NCI-H1417 (cell line): ENCODE results near the gene NOA1.
A peak's percentile ranks its signal among the peaks of the same experiment; 100 is the strongest.
"Not testable (repeated sequence)": the region's sequence is repeated elsewhere in the genome, so short reads cannot be mapped to it uniquely, and the experiment has no call there.

ENCODE experiments used
- DNase-seq, 3 experiments: peaks; one replicate each; lab custom pipeline; 2025; lab: John Stamatoyannopoulos, UW

NOA1 gene

DNA sequence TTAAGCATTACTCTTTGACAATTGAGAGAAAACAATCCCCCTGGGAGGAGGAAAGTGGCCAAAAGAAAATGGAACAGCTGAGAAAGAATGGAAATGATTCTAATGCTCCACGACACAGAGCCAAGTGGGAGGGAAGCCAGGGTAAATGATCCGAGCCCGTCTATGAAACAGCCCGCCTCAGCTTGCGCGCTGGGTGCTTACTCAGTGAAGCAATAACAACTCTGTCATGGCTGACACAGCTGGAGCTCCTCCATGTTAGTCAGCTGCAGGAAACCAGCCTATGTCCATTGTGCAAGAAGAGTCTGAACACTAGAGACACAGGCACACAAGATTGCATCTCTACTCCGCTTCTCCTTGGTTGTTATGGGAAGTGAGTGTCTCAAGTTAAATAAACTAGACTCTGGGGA lies 19.3 kb downstream of the NOA1 start:
- DNase-seq: peak in 2 of 3 experiments; percentile 3 to 82

DNA sequence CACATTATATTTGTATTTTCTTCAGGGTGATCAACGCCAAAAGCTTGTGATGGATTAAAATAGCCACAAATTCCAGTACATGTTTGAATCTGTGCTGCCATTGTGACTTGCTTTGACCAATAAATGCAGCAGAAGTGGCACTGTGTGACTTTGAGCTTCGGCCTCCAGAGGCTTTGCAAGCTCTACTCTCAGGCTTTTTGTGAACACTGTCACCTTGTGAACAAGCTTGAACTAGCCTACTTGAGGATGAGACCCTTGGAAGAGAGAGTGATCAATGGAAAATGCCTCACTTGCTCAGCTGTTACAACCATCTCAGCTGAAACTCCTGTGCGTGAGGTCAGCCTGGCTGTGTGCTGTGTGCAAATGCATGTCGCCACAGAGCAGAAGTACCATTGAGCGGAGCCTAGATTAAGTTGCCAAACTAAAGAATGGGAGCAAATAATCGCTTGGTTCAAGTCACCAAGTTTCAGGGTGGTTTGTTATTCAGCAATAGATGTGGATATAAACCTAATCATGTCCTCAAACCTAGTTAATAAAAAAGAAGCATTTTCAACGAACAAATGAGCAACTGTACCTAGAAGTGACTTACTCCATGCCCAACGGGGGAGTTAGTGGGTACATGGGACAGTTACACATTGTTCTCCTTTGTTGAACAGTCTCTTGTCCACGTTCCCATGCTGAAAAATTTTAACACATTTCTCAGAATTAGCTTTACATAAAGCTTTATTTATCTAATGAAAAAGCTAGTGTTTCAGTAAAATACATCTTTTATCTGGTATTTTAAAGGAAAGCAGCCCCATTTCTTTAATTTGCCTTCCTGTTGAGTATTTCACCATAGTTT lies 23.5 kb downstream of the NOA1 start:
- no peak for DNase-seq

DNA sequence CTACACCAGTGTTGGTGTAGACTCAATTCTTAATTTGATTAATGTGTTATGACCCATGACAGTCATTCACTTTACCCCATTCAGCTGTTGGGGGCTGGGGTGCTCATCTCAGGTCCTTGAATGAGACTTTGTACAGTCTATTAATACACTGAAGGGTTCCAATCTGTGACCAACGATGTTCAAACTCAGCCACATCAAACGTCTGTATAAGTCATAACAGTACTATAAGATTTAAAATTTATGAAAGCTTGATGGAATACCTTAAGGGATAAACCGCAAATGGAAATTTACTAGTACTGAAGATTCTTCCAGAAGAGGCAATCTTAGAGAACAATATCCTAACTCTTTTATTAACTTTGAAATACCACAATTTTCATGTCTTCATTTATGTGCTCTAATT lies 36.0 kb downstream of the NOA1 start:
- DNase-seq: no peak

DNA sequence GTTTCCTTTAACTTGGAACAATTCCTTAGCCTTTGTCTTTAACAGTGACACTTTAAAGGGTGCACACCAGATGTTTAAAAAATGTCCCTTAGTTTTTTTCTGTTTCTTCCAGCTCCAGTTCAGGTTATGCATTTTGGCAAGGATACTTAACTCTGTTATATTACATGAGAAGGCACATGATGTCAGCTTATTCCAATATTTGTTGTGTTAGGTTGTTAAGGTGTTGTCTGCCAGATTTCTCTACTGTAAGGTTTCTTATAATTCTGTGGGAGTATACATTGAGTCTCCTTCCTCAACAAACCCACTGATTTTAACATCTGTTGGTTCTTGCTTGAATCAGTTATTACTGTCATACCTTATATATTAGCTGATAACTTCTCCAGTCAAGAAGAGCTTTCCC lies 36.4 kb downstream of the NOA1 start:
- DNase-seq: no peak

DNA sequence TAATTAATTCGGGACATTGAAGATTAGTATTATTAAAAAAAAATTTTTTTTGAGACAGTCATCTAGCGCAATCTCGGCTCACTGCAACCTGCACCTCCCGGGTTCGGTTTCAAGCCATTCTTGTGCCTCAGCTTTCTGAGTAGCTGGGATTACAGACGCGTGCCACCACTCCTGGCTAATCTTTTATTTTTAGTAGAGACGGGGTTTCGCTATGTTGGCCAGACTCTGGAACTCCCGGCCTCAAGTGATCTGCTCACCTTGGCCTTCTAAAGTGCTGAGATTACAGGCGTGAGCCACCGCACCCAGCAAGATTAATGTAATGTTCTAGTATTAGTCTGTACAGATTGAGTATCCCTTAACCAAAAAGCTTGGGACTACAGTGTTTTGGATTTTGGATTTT lies 37.0 kb downstream of the NOA1 start:
- no peak for DNase-seq

DNA sequence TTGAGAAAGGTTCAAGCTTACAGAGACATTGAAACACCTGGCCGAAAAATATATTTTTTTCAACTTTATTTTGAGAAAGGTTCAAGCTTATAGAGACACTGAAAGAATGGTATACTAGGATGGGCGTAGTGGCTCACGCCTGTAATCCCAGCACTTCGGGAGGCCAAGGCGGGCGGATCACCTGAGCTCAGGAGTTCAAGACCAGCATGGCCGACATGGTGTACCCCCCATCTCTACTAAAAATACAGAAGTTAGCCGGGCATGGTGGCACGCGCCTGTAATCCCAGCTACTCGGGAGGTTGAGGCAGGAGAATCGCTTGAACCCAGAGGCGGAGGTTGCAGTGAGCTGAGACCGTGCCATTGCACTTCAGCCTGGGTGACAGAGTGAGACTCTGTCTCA lies 37.6 kb downstream of the NOA1 start:
- DNase-seq: not testable (repeated sequence)

DNA sequence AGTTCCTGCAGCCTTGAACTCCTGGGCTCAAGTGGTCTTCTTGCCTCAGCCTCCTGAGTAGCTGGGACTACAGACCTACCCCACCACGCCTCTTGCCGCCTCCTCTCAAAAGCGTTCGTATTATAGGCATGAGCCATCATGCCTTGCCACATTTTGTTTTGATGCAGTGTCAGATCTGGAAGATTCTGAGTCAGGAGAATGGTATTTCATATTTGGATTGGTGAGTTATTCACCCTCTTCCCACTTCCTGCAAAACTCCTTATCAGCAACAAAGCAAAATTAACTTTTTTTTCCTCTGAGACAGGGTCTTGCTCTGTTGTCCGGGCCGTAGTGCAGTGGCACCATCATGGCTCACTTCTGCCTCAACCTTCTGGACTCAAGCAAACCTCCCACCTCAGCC lies 40.1 kb downstream of the NOA1 start:
- no peak for DNase-seq

DNA sequence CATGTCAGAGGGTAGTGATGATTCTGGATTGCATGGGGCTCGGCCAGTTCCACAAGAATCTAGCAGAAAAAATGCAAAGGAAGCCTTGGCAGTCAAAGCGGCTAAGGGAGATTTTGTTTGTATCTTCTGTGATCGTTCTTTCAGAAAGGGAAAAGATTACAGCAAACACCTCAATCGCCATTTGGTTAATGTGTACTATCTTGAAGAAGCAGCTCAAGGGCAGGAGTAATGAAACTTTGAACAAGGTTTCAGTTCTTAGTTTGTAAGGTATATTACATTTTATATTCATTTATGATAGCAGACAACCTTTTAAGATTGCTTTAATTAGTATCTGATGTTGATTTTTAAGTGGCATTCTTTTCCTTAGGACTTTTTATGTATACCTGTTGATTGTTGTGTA lies 45.5 kb downstream of the NOA1 start:
- DNase-seq: no peak

DNA sequence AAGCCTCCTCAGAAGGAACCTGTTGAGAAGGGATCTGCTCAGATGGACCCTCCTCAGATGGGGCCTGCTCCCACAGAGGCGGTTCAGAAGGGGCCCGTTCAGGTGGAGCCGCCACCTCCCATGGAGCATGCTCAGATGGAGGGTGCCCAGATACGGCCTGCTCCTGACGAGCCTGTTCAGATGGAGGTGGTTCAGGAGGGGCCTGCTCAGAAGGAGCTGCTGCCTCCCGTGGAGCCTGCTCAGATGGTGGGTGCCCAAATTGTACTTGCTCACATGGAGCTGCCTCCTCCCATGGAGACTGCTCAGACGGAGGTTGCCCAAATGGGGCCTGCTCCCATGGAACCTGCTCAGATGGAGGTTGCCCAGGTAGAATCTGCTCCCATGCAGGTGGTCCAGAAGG lies 46.8 kb downstream of the NOA1 start:
- no peak for DNase-seq

DNA sequence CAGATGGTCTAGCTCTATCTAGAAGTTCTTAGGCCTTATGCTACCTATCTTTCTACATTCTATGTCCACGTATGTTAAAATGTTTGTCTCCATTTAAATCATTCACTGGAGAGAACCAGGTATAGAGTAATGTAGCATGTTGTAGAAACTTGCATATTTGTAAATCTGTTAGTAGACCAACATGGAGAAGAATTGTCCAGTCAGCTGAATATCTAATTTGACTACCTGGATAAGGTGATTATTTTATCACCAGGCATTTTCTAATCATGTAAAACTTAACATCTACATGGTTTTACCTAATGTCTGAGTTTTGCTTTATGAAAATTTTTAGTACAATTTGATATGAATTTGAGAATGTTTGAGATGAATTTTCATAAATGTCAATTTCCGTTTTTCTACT lies 50.2 kb downstream of the NOA1 start:
- DNase-seq: no peak

DNA sequence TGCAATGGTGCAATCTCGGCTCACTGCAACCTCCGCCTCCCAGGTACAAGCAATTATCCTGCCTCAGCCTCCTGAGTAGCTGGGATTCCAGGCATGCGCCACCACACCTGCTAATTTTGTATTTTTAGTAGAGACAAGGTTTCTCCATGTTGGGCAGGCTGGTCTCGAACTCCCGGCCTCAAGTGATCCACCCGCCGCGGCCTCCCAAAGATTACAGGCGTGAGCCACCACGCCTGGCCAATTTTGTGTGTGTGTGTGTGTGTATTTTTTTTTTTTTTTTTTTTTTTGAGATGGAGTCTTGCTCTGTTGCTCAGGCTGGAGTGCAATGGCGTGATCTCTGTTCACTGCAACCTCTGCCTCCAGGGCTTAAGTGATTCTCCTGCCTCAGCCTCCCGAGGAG lies 62.4 kb downstream of the NOA1 start:
- DNase-seq: not testable (repeated sequence)

DNA sequence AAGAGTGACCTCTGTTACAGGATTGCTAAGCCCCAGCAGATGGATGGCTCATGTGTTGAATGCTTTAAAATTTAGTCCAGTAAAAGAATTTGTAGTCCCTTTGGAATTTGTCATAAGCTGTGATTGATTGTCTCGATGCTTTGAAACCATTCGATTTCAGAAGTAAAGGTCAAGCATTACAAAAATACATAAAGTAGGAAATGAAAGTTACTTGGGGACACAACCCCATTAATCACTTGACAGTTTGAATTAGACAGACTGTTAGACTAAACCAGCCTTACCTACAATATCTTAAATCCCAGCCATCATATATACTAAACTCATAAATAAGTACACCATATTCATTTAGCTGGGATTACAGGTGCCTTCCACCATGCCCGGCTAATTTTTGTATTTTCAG lies 63.1 kb downstream of the NOA1 start:
- DNase-seq: no peak
